Ishikawa (cell line): ENCODE data around the gene PTPN14.

Experiments used
- CEBPB ChIP-seq: IDR thresholded peaks from 2 replicates; pipeline ENCODE4 v1.6.1; 2012
- CREB1 ChIP-seq: IDR thresholded peaks from 2 replicates; pipeline ENCODE4 v1.6.1; 2012; ENCODE audit warnings: low read depth
- EGR1 ChIP-seq: IDR thresholded peaks from 2 replicates; pipeline ENCODE4 v1.6.1; 2012
- EP300 ChIP-seq: IDR thresholded peaks from 2 replicates; pipeline ENCODE4 v1.6.1; 2012; ENCODE audit warnings: borderline replicate concordance
- FOXM1 ChIP-seq: IDR thresholded peaks from 2 replicates; pipeline ENCODE4 v1.6.1; 2012; ENCODE audit warnings: low read depth, borderline replicate concordance
- MAX ChIP-seq: IDR thresholded peaks from 2 replicates; pipeline ENCODE4 v1.6.1; 2012
- NFIC ChIP-seq: IDR thresholded peaks from 2 replicates; pipeline ENCODE4 v1.6.1; 2012
- RAD21 ChIP-seq: IDR thresholded peaks from 2 replicates; pipeline ENCODE4 v1.6.1; 2012; ENCODE audit warnings: low read depth
- REST ChIP-seq: IDR thresholded peaks from 2 replicates; pipeline ENCODE4 v1.6.1; 2012; ENCODE audit warnings: low read depth, mild to moderate bottlenecking
- TAF1 ChIP-seq: IDR thresholded peaks from 2 replicates; pipeline ENCODE4 v1.6.1; 2012; ENCODE audit warnings: low read depth, mild to moderate bottlenecking
- TCF12 ChIP-seq: IDR thresholded peaks from 2 replicates; pipeline ENCODE4 v1.6.1; 2012; ENCODE audit warnings: low read depth
- TEAD4 ChIP-seq: IDR thresholded peaks from 2 replicates; pipeline ENCODE4 v1.6.1; 2012
- USF1 ChIP-seq: IDR thresholded peaks from 2 replicates; pipeline ENCODE4 v1.6.1; 2012
- YY1 ChIP-seq: IDR thresholded peaks from 2 replicates; pipeline ENCODE4 v1.6.1; 2012; ENCODE audit warnings: low read depth
- ZBTB7A ChIP-seq: IDR thresholded peaks from 2 replicates; pipeline ENCODE4 v1.6.1; 2012; ENCODE audit warnings: low read depth

The PTPN14 gene

GRCh38 chr1:214330715-214331114, 220.7 kb downstream of the PTPN14 start:
- TF ChIP-seq ZBTB7A, result no peak
- TF ChIP-seq TAF1, result no peak
- no peak for TF ChIP-seq TCF12
- no peak for TF ChIP-seq EP300
- TF ChIP-seq MAX, result no peak
- TF ChIP-seq TEAD4, result no peak
- no peak for TF ChIP-seq EGR1
- TF ChIP-seq CEBPB, result no peak
- TF ChIP-seq YY1, result no peak
- TF ChIP-seq NFIC, result no peak
- no peak for TF ChIP-seq USF1
- no peak for TF ChIP-seq REST
- TF ChIP-seq FOXM1, result no peak
- TF ChIP-seq RAD21, result no peak

GRCh38 chr1:214330222-214330621, 221.2 kb downstream of the PTPN14 start:
- TF ChIP-seq EGR1 (no peak), EP300 (no peak), NFIC (no peak), CEBPB (no peak), CREB1 (no peak), TAF1 (no peak)

GRCh38 chr1:214329470-214330220, 221.8 kb downstream of the PTPN14 start:
- TF ChIP-seq EP300 (no peak), FOXM1 (no peak), TEAD4 (no peak), ZBTB7A (no peak), CREB1 (no peak), CEBPB (no peak), USF1 (no peak), NFIC (no peak), TCF12 (no peak), RAD21 (no peak), TAF1 (no peak), YY1 (no peak), REST (no peak), MAX (no peak), EGR1 (no peak)

GRCh38 chr1:214328770-214329469, 222.5 kb downstream of the PTPN14 start:
- no peak for TF ChIP-seq TCF12
- peak; percentile 94 for TF ChIP-seq RAD21

- TF ChIP-seq MAX (no peak), USF1 (no peak), CREB1 (no peak), EGR1 (no peak), TAF1 (no peak), EP300 (no peak), REST (no peak), ZBTB7A (no peak), RAD21 (no peak)
These were observed 223.9 kb downstream of the PTPN14 start for GRCh38 chr1:214327514-214327913.
